GM21447 (cell line): ENCODE data around the gene LRP8.
A peak's percentile ranks its signal among the peaks of the same experiment; 100 is the strongest.

Experiments
- ATAC-seq: cut with Tn5 transposase; IDR thresholded peaks from one replicate; pipeline ENCODE4 v1.9.1; 2021; ENCODE audit not compliant: unreplicated experiment

Gene LRP8

DNA sequence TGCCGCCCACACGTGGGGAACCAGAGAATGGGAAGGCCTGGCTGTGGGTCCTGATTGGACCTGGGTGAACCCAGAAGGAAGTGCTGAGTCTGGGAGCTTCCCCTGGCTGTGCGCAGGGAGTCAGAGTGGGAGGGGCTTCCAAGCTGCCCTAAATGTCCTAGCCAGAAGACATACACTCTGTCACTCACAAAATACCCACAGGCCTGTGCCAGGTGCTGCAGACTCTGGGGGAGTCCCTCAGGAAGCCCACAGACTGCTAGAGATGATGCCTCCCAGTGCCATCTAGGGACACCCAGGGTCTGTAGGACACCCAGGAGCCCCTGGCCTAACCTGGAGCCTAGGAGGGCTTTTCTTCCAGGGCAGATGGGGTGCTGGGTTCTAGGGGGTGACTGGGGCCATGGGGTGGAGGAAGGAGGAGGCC lies 33.7 kb upstream of the LRP8 start:
- ATAC-seq = no peak

- ATAC-seq = no peak
Observed at GRCh38 chr1:53359934-53360276, 32.0 kb upstream of the LRP8 start.

GRCh38 chr1:53359225-53359933 lies 31.5 kb upstream of the LRP8 start:
- no peak for ATAC-seq

DNA sequence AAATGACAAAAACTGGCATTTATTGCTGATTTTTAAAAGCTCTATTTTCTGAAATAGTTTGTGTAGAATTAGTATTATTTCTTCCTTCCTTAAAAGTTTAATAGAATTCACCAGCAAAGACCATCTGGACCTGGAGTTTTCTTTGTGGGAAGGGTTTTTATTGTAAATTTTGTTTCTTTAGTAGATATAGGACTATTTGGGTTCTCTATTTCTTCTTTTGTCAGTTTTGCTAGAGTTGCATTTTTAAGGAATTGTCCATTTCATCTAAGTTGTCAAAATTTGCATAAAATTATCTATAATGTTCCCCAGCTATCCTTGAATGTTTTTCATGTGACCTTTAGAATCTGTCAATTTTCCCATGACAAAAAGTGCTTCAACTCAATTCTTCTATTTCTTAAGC lies 28.8 kb upstream of the LRP8 start:
- ATAC-seq = no peak

- no peak for ATAC-seq
Observed at GRCh38 chr1:53354119-53354518, 26.2 kb upstream of the LRP8 start.

- ATAC-seq = no peak
Observed at GRCh38 chr1:53352561-53352960, 24.7 kb upstream of the LRP8 start.

DNA sequence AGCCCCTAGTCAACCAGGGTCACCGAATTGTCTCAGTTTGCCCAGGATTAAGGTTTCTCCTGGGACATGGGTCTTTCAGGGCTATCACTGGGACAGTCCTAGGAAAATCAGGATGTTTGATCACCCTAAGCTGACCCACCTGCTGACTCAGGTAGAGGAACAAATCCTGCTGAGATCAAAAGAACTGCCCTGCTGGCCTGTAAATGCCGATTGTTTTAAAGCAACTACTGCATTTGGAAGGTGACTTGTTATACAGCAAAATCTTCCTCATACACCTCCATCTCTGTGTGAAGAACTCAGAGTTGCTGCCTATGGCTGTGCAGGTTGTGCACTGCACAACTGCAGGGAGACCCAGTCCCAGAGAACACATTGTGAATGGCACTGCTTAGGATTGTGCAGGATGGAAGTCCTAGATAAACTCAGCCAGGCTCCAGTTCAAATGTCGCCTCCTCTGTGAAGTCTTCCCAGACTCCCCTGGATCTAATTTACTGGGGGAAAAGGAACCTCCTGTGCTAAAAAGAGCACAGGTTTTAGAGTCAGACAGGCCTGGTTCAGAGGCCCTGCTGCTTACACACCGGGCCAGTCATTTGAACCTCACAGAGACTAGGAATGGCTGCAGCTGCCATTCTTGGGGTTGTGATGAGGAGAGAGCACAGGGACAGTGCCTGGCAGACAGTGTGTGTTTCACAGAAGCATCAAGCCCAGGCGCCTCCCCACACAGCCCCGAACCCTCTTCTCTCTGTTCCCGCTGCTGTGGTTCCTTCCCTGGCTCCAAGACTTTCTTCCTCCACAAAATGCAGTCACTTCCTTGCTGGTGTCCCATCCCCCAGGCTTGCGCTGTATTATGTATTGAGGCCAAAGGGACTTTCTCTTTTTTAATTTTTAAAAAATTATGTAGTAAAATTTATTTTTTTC lies 23.2 kb upstream of the LRP8 start:
- no peak for ATAC-seq

- ATAC-seq = no peak
Observed at GRCh38 chr1:53349968-53350852, 22.3 kb upstream of the LRP8 start.

- no peak for ATAC-seq
Observed at GRCh38 chr1:53349369-53349835, 21.5 kb upstream of the LRP8 start.

- no peak for ATAC-seq
Observed at GRCh38 chr1:53348486-53349368, 20.9 kb upstream of the LRP8 start.

DNA sequence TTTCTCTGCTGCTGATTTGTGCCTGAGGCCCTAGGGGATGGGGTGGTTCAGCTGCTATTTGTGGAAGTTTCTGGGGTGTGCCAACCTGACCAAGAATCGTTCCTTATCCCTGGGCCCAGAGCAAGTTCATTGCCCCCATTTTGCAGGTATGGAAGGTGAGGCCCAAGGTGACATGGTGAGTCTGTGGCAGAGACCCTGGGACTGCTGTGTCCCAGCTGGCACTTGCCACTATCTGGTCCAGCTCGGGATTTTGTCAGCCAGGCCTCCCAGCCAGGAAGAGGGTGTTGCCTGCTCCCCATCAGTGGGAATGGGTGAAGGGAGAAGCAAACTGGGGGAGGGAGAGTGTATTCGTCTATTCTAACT lies 18.9 kb upstream of the LRP8 start:
- ATAC-seq = no peak

GRCh38 chr1:53345996-53346813 lies 18.3 kb upstream of the LRP8 start:
- ATAC-seq = no peak

DNA sequence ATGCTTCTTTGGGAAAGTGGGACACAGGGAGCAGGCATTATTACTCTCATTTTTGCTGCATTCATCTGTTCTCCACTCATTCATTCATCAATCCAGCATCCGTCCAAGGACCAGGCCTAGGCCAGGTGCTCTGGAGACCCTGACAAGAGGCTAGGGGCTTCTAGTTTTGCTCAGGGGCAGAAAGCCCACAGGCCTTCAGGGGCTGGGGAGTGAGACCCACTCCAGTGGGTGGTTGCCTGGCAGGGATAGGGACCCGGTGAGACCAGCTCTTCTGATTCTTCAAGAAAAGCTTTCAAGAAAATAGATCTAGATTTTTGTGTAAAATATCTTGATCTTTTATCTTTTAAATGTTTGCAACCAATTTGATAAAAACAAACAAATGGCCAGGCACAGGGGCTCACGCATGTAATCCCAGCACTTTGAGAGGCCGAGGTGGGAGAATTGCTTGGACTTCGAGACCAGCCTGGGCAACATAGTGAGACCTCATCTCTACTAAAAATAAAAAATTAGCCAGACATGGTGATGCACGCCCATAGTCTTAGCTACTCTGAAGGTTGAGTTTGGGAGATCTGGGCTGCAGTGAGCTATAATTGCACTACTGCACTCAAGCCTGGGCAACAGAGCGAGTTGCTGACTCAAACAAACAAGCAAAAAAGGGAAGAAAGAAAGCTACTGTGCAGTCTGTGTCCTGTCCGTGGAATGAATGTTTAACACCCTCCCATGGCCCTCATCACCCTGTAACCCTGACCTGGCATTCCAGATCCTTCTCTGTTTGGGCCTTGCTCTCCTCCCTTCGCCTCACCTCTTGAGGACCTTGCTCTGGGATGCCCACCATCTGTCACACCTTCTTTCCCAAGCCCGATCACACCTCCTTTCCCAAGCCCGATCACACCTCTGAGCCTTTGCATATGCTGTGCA lies 17.3 kb upstream of the LRP8 start:
- ATAC-seq = peak; percentile 93

GRCh38 chr1:53343831-53344668 lies 16.2 kb upstream of the LRP8 start:
- ATAC-seq = no peak

DNA sequence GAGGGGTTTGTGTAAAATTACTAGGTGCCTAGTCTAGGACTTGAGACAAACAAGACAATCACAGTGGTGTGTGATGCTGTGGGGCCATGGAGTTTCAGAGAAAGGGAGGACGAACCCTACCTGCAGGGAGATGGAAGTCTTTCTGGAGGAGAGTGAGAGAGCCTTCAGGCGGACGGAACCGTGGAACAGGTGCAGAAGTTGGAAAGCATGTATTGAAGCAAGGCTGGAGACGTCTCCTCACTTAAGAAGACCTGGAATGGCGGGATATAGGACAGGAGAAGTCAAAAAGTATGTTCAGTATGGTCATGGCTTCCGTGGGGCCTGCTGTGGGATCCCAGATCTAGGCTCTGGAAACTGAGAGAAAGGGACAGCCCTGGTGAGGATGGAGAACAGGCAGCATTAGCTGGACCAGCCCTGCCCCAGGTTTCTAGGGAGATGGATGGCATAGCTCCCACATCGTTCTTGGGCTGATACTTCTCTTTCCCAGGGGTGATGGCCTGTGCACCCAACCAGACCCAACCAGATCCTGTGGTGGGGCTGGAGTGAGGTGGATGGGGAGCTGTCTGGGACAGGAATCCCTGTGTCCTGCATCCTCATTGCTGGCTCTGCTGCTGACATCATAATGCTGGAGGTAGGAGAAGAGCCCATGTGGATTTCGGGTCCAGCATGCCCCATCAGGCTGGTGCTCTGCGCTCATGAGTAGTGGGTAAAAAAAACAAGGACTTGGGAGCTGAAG lies 15.0 kb upstream of the LRP8 start:
- no peak for ATAC-seq

- no peak for ATAC-seq
Observed at GRCh38 chr1:53341961-53342707, 14.3 kb upstream of the LRP8 start.
